ENCODE data around the gene ZNF273.

DNA sequence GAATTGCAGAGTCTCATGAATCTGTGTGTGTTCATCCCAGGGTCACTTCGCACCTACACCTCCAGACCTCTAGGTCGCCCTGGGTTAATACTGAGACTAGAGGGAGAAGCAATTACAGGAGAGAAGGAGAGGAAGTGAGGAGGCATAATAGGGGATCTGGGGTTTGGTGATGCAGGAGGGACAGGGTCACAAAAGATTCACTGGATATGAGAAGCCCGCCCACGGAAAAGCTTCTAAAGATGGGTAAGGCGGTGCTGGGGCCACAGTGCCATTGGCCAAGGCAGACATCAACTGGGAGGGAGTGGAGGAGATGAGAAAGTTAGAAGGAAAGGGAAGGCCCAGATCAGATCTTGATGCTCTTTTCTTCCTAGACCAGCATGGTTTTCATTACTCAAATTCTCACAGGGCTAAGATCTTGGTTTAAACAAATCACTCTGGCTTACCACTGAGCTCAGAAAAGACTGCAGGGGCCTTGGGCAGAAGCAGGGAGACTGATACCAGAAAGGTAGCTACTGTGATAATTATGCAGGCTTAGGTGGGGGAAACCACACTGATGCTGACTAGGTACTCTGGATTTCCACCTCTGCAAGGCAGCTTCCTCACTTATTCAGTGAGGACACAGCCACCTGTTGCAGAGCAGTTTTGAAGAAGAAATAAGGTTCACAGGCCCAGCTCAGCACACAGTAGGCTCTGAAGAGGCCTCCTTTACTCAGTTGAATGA, 17.4 kb upstream of the ZNF273 start:
- TF ChIP-seq, protein P1, sequence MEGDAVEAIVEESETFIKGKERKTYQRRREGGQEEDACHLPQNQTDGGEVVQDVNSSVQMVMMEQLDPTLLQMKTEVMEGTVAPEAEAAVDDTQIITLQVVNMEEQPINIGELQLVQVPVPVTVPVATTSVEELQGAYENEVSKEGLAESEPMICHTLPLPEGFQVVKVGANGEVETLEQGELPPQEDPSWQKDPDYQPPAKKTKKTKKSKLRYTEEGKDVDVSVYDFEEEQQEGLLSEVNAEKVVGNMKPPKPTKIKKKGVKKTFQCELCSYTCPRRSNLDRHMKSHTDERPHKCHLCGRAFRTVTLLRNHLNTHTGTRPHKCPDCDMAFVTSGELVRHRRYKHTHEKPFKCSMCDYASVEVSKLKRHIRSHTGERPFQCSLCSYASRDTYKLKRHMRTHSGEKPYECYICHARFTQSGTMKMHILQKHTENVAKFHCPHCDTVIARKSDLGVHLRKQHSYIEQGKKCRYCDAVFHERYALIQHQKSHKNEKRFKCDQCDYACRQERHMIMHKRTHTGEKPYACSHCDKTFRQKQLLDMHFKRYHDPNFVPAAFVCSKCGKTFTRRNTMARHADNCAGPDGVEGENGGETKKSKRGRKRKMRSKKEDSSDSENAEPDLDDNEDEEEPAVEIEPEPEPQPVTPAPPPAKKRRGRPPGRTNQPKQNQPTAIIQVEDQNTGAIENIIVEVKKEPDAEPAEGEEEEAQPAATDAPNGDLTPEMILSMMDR (conservative IDR thresholded peaks at IDR 0.05; ENCODE audit: low read length) = no peak
- no peak for TF ChIP-seq EZH2phosphoT487 (IDR thresholded peaks at IDR 0.05; ENCODE audit: borderline replicate concordance)

Measured in Loucy (cell line).